ENCODE results near the gene MATR3.

DNA sequence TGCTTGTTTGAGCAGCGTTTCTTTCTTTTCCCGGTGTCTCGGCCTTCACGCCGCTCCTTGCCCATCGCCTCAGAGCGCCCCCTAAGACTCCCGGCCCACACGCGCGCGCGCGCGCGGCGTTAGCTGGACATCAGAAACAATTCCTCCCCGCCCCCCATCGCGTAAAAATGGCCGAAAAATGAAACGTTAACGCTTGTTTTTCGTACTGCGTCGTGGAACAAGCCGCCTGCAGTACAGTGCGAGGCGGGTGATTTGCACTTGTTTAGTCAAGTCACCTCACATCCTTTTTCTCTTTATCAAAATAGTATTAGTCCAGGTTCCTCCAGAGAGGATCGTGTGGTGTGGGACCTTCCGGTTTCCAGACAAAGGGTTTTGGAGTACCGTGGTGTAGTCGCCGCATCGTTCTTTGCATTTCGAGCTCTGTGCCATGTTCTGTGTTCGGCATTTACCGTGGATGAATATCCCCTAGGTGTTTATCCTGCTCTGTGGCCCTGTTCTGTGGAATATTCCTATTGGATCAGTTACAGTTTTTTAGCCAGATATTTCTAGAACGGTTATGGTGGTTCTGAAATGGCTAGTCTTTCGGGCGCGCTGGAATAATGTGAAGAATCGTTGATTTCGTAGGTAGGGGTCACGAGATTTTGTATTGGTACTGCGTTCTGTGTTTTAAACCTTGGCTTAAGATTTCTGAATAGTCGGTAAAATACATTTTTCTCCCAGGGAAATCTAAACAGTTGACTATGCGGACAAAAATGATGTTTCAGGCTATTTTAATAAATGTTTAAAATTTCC lies 1.0 kb downstream of the MATR3 start:
- TF ChIP-seq, protein P1, sequence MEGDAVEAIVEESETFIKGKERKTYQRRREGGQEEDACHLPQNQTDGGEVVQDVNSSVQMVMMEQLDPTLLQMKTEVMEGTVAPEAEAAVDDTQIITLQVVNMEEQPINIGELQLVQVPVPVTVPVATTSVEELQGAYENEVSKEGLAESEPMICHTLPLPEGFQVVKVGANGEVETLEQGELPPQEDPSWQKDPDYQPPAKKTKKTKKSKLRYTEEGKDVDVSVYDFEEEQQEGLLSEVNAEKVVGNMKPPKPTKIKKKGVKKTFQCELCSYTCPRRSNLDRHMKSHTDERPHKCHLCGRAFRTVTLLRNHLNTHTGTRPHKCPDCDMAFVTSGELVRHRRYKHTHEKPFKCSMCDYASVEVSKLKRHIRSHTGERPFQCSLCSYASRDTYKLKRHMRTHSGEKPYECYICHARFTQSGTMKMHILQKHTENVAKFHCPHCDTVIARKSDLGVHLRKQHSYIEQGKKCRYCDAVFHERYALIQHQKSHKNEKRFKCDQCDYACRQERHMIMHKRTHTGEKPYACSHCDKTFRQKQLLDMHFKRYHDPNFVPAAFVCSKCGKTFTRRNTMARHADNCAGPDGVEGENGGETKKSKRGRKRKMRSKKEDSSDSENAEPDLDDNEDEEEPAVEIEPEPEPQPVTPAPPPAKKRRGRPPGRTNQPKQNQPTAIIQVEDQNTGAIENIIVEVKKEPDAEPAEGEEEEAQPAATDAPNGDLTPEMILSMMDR (conservative IDR thresholded peaks at IDR 0.05 in 1 of 2, IDR thresholded peaks at IDR 0.05 in 1 of 2; ENCODE audit: low read depth in 1 of 2, low read length in 2 of 2), result peak; percentile 32 to 43
- TF ChIP-seq EZH2 (IDR thresholded peaks at IDR 0.05; ENCODE audit: low read length, missing control alignments), result no peak

Measured in fibroblast of lung (primary cell).